CD4-positive, alpha-beta T cell treated with Interleukin-1 beta for 1 hour (primary cell): ENCODE results near the gene STAM2.
"Not testable (repeated sequence)": the region's sequence is repeated elsewhere in the genome, so short reads cannot be mapped to it uniquely, and the experiment has no call there.

Experiments used
- DNase-seq, 2 donors: peaks; one replicate each; pipeline ENCODE4 v3.0.0-alpha.2; 2020 to 2022

Gene STAM2

GRCh38 chr2:152103271-152103670 is 72.3 kb downstream of the STAM2 start:
- no peak for DNase-seq

- no peak for DNase-seq
Observed at GRCh38 chr2:152100961-152101360, 74.6 kb downstream of the STAM2 start.

GRCh38 chr2:152099367-152100050 is 76.1 kb downstream of the STAM2 start:
- no peak for DNase-seq

GRCh38 chr2:152098496-152099366 is 76.8 kb downstream of the STAM2 start, which contains the start of gene CACNB4:
Gene CACNB4 (minus strand): TSS chr2:152099044.
- DNase-seq = no peak

GRCh38 chr2:152097801-152098495 is 77.6 kb downstream of the STAM2 start:
- DNase-seq = no peak

GRCh38 chr2:152097290-152097800 is 78.2 kb downstream of the STAM2 start:
- DNase-seq = no peak

GRCh38 chr2:152095146-152095545 is 80.4 kb downstream of the STAM2 start:
- no peak for DNase-seq

- DNase-seq = no peak
Observed at GRCh38 chr2:152094014-152094413, 81.5 kb downstream of the STAM2 start.

GRCh38 chr2:152093464-152093863 is 82.1 kb downstream of the STAM2 start:
- DNase-seq = no peak

- no peak for DNase-seq
Observed at GRCh38 chr2:152092095-152092494, 83.5 kb downstream of the STAM2 start.

GRCh38 chr2:152090726-152091125 is 84.8 kb downstream of the STAM2 start:
- DNase-seq = not testable (repeated sequence)

GRCh38 chr2:152089238-152089637 is 86.3 kb downstream of the STAM2 start:
- no peak for DNase-seq

GRCh38 chr2:152088006-152088405 is 87.6 kb downstream of the STAM2 start:
- DNase-seq = no peak

- DNase-seq = no peak
Observed at GRCh38 chr2:152086231-152086630, 89.3 kb downstream of the STAM2 start.

GRCh38 chr2:152084076-152084475 is 91.5 kb downstream of the STAM2 start:
- no peak for DNase-seq

GRCh38 chr2:152083202-152083875 is 92.2 kb downstream of the STAM2 start:
- no peak for DNase-seq

- no peak for DNase-seq
Observed at GRCh38 chr2:152078662-152079061, 96.9 kb downstream of the STAM2 start.

GRCh38 chr2:152078023-152078422 is 97.5 kb downstream of the STAM2 start:
- DNase-seq = no peak

- DNase-seq = no peak
Observed at GRCh38 chr2:152075461-152076050, 100.0 kb downstream of the STAM2 start.

GRCh38 chr2:152072011-152072410 is 103.6 kb downstream of the STAM2 start:
- no peak for DNase-seq

GRCh38 chr2:152071518-152071917 is 104.0 kb downstream of the STAM2 start:
- DNase-seq = no peak

GRCh38 chr2:152071092-152071491 is 104.5 kb downstream of the STAM2 start:
- DNase-seq = no peak
